Measurements from ENCODE around the gene HM13. TPM values are rescaled to one million over a fixed set of nuclear protein-coding genes. Genes with fewer than 3 reads are reported as not detected.

The HM13 gene
- total RNA-seq, 1 experiment from 2014 or later, result 69.6 TPM

GRCh38 chr20:31617432-31618104 is 103.3 kb downstream of the HM13 start:
- H2AFZ ChIP-seq (ENCODE audit: low read length), result no peak overlapping the region
- no peak overlapping the region for H3K27ac ChIP-seq (ENCODE audit: low read length)

More at GRCh38 chr20:31617432-31618104, 103.3 kb downstream of the HM13 start:
- Histone ChIP-seq H3K4me3 (ENCODE audit: low read length) (no peak overlapping the region), H3K4me2 (ENCODE audit: low read depth, low read length, poor library complexity, severe bottlenecking) (no peak overlapping the region), H3K9me3 (ENCODE audit: low read length) (no peaks in the 10 kb centered on the region), H3K27me3 (ENCODE audit: low read length) (no peaks in the 10 kb centered on the region), H4K20me1 (ENCODE audit: insufficient read depth, low read depth, low read length) (no peaks in the 10 kb centered on the region), H3K4me1 (ENCODE audit: low read length) (peaks cover 1% of the 10 kb centered on the region; the same call in 1 of the 2 replicates), H3K9ac (ENCODE audit: low read length) (no peak overlapping the region), H3K79me2 (ENCODE audit: low read length) (no peaks in the 10 kb centered on the region), H3K36me3 (ENCODE audit: insufficient read depth, low read length) (no peaks in the 10 kb centered on the region), H3K9me2 (replicated peaks; ENCODE audit: insufficient read depth, low read length) (no peaks in the 10 kb centered on the region)
- DNase-seq, result no peak

Small RNA genes lying within 50 kb of the gene (small RNA-seq; reads per million reads assigned to genes)
- not detected for gene MIR3193

Other genes with a start within 250 kb of the HM13 start
- gene DEFB116, start 205.9 kb upstream of the HM13 start, total RNA-seq (2014; rRNA removed; shearing (Covaris generic); ENCODE audit: low replicate concordance), result not detected in 2 replicates
- gene DEFB118, start 145.8 kb upstream of the HM13 start, total RNA-seq (2014; rRNA removed; shearing (Covaris generic); ENCODE audit: low replicate concordance), result not detected in 2 replicates
- not detected in 2 replicates for gene DEFB119, start 123.9 kb upstream of the HM13 start, total RNA-seq (2014; rRNA removed; shearing (Covaris generic); ENCODE audit: low replicate concordance)
- gene DEFB121, start 108.2 kb upstream of the HM13 start, total RNA-seq (2014; rRNA removed; shearing (Covaris generic); ENCODE audit: low replicate concordance), result not detected in 2 replicates
- not detected in 2 replicates for gene DEFB123, start 73.8 kb upstream of the HM13 start, total RNA-seq (2014; rRNA removed; shearing (Covaris generic); ENCODE audit: low replicate concordance)
- not detected in 2 replicates for gene DEFB124, start 39.3 kb upstream of the HM13 start, total RNA-seq (2014; rRNA removed; shearing (Covaris generic); ENCODE audit: low replicate concordance)
- gene REM1, start 39.2 kb upstream of the HM13 start, total RNA-seq (2014; rRNA removed; shearing (Covaris generic); ENCODE audit: low replicate concordance), result not detected in 2 replicates
- 5.0 TPM in 1 of 2 replicates, not detected in the other for gene ID1, start 90.8 kb downstream of the HM13 start, total RNA-seq (2014; rRNA removed; shearing (Covaris generic); ENCODE audit: low replicate concordance)
- not detected in 2 replicates for gene COX4I2, start 123.5 kb downstream of the HM13 start, total RNA-seq (2014; rRNA removed; shearing (Covaris generic); ENCODE audit: low replicate concordance)
- 41.0 and 56.1 TPM in 2 replicates for gene BCL2L1, start 208.4 kb downstream of the HM13 start, total RNA-seq (2014; rRNA removed; shearing (Covaris generic); ENCODE audit: low replicate concordance)
- 54.0 and 55.5 TPM in 2 replicates for gene TPX2, start 224.8 kb downstream of the HM13 start, total RNA-seq (2014; rRNA removed; shearing (Covaris generic); ENCODE audit: low replicate concordance)

Measured in Karpas-422 (cell line).